ENCODE measurements around the gene SFT2D2. TPM values are rescaled to one million over a fixed set of nuclear protein-coding genes. Genes with fewer than 3 reads are reported as not detected.

SFT2D2 gene
- total RNA-seq, 3 donors from 2014 or later, result 62.0 to 87.0 (median 70.6) TPM

DNA sequence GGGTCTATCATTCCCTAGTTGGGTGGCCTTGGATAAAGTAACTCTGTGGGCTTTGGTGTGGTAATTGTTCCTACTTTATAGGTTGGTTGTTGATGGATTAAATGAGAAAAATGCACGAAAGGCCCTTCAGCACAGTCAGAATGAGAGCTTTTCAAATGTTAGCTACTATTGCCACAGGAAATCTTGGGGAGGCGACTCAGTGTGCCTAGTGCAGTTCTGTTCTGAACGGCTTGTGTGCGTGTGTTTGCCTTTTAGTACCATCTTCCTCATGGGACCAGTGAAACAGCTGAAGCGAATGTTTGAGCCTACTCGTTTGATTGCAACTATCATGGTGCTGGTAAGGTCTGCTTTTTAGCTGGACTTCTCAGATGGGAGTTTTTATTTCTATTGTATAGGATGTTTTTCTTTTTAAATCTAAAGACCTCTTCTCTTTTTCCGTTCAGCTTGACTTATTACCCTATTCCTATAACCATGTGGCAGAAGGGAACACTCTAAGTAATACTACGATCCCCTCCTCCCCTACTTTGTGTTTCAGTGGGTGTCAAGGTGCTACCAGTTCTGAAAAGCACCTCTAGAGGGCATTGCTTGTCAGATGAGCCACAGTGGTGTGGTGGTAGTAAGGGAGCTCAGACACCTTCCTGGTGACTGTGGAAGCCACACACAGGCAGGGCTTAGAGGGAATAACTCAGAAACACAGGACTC lies 9.2 kb downstream of the SFT2D2 start:
- DNase-seq, result peak in 1 of 3 donors; percentile 43
- intact Hi-C loops (cut with DNase I, micrococcal nuclease), result no loop called here
- peak; percentile 89 for ATAC-seq

GRCh38 chr1:168235548-168235885 lies 9.7 kb downstream of the SFT2D2 start:
- no peak for DNase-seq
- TF ChIP-seq, protein P1, sequence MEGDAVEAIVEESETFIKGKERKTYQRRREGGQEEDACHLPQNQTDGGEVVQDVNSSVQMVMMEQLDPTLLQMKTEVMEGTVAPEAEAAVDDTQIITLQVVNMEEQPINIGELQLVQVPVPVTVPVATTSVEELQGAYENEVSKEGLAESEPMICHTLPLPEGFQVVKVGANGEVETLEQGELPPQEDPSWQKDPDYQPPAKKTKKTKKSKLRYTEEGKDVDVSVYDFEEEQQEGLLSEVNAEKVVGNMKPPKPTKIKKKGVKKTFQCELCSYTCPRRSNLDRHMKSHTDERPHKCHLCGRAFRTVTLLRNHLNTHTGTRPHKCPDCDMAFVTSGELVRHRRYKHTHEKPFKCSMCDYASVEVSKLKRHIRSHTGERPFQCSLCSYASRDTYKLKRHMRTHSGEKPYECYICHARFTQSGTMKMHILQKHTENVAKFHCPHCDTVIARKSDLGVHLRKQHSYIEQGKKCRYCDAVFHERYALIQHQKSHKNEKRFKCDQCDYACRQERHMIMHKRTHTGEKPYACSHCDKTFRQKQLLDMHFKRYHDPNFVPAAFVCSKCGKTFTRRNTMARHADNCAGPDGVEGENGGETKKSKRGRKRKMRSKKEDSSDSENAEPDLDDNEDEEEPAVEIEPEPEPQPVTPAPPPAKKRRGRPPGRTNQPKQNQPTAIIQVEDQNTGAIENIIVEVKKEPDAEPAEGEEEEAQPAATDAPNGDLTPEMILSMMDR (IDR thresholded peaks at IDR 0.05), result no peak
- Histone ChIP-seq H3K36me3 (ENCODE audit: low read depth) (peaks cover 3% of the 10 kb centered on the region), H3K4me1 (ENCODE audit: low read depth) (peaks cover 7% of the 10 kb centered on the region), H3K4me3 (no peak overlapping the region), H3K9me3 (no peaks in the 10 kb centered on the region)
- intact Hi-C loops (cut with DNase I, micrococcal nuclease), result no loop called here
- ATAC-seq, result no peak

More for the DNA sequence above, 9.2 kb downstream of the SFT2D2 start:
- Histone ChIP-seq H3K4me3 (no peak overlapping the region), H3K4me1 (ENCODE audit: low read depth) (peaks cover 7% of the 10 kb centered on the region), H3K36me3 (ENCODE audit: low read depth) (peaks cover 3% of the 10 kb centered on the region), H3K9me3 (no peaks in the 10 kb centered on the region)
- TF ChIP-seq, protein P1 (IDR thresholded peaks at IDR 0.05), result peak; percentile 14

- ATAC-seq, result peak; percentile 65
- H3K36me3 ChIP-seq (ENCODE audit: low read depth), result peaks cover 3% of the 10 kb centered on the region
Measured at GRCh38 chr1:168235937-168236336, 10.1 kb downstream of the SFT2D2 start.

DNA sequence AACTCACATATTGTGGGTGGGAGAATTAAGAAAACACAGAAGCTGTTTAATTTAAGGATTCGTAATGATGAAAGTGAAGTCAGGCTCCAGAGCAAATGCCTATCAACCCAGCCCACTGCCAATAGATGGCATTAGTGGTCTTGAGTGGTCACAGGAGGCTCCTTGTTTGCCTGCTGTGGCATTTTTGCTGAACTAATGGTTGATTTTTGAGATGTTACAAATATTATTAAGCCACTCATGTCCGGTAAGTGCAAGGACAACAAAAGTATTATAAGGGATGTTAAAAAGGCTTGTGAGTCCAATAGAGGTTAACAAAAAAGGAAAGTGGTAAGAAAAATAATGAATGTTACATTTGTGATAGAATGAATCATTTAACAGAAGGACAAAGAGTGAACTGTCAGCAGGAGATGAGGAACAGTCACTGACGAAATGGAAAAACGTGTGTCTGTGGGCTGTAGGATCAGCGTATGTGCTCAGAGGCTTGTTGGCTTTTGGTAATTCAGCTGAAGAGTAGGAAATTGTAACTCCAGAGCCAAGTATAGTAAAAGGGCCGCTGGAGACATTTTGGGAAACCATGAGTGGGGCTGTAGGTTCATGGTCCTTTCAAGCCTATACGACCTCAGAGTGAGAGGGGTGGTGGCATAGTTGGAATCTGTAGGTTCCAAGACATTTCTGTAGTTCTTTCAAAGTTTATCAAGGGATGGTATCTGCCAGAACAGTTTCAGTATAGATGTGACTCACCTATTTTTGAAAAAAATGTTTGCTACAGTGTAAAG lies 11.2 kb downstream of the SFT2D2 start:
- no peaks in the 10 kb centered on the region for H3K9me3 ChIP-seq
- ATAC-seq (no peak), DNase-seq (no peak)
- H3K4me1 ChIP-seq (ENCODE audit: low read depth), result peaks cover 7% of the 10 kb centered on the region
- TF ChIP-seq, protein P1 (IDR thresholded peaks at IDR 0.05), result no peak
- H3K4me3 ChIP-seq, result no peak overlapping the region
- intact Hi-C loops (cut with DNase I, micrococcal nuclease), result no loop called here
- peaks cover 1% of the 10 kb centered on the region for H3K36me3 ChIP-seq (ENCODE audit: low read depth)

More at GRCh38 chr1:168235937-168236336, 10.1 kb downstream of the SFT2D2 start:
- TF ChIP-seq, protein P1 (IDR thresholded peaks at IDR 0.05), result no peak
- no peak for DNase-seq
- H3K4me1 ChIP-seq (ENCODE audit: low read depth), result peaks cover 7% of the 10 kb centered on the region
- H3K4me3 ChIP-seq, result no peak overlapping the region
- intact Hi-C loops (cut with DNase I, micrococcal nuclease), result no loop called here
- H3K9me3 ChIP-seq, result no peaks in the 10 kb centered on the region

DNA sequence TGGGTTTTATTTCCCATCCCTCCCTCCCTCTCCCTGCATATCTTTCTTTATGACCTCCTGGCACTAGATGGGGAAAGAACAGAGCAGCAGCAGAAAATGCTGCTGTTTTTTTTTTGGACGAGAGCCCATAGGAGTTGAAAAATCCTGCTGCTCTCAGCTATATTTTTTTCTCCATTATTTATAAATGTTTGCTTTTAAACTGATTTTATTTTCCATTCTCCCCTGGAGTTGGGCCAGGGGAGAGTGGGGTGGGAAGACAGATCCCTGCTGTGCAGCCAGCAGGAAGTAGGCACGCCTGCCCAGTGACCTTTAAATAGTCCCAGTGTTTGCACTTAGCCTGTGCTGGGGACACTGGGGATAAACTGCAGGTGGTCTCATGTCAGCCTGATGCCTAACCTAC lies 17.4 kb downstream of the SFT2D2 start:
- peak in 1 of 3 donors; percentile 17 for DNase-seq
- Histone ChIP-seq H3K4me1 (ENCODE audit: low read depth) (peaks cover 3% of the 10 kb centered on the region), H3K4me3 (no peak overlapping the region), H3K9me3 (no peaks in the 10 kb centered on the region), H3K36me3 (ENCODE audit: low read depth) (peaks cover 3% of the 10 kb centered on the region)
- TF ChIP-seq, protein P1 (IDR thresholded peaks at IDR 0.05), result no peak
- peak; percentile 55 for ATAC-seq
- intact Hi-C loops (cut with DNase I, micrococcal nuclease), result no loop called here

All from mucosa of descending colon (tissue), 3 donors.